Progenitor cell of endocrine pancreas (in vitro differentiated cells): Measurements from ENCODE around the gene PARVG. TPM values are rescaled to one million over a fixed set of nuclear protein-coding genes. Genes with fewer than 3 reads are reported as not detected.

Experiments
- DNase-seq: peaks from one replicate; pipeline ENCODE4 v3.0.0; 2021; ENCODE audit warnings: low spot score; ENCODE audit not compliant: unreplicated experiment
- H3K27ac Mint-ChIP-seq: 2 replicates; pipeline ENCODE4 v1.8.0; 2021; ENCODE audit warnings: mild to moderate bottlenecking, moderate library complexity, mixed read lengths
- H3K27me3 Mint-ChIP-seq: 2 replicates; pipeline ENCODE4 v1.8.0; 2021; ENCODE audit warnings: mixed read lengths
- H3K36me3 Mint-ChIP-seq: 2 replicates; pipeline ENCODE4 v1.8.0; 2022; ENCODE audit warnings: mixed read lengths; ENCODE audit not compliant: insufficient read depth
- H3K4me1 Mint-ChIP-seq: 2 replicates; pipeline ENCODE4 v1.8.0; 2021; ENCODE audit warnings: low read depth, mixed read lengths
- H3K4me3 Mint-ChIP-seq: 2 replicates; pipeline ENCODE4 v1.8.0; 2021; ENCODE audit warnings: low read depth, mild to moderate bottlenecking, moderate library complexity, mixed read lengths
- H3K9me3 Mint-ChIP-seq: 2 replicates; pipeline ENCODE4 v1.8.0; 2021; ENCODE audit warnings: low read depth, mixed read lengths
- CTCF ChIP-seq: fragments of 200-600 bp; sonication (generic); IDR thresholded peaks from one replicate; pipeline ENCODE4 v1.5.0; 2021; ENCODE audit warnings: antibody characterized with exemption, mild to moderate bottlenecking; ENCODE audit not compliant: unreplicated experiment
- total RNA-seq: library from RNA; stranded (reverse); gene quantifications from 2 replicates; pipeline ENCODE4 v1.2.1, GENCODE V29; 2021

The PARVG gene
- total RNA-seq, 1 donor from 2014 or later: not detected

GRCh38 chr22:44191036-44191454 lies 10.3 kb downstream of the PARVG start:
- DNase-seq: no peak
- Mint-ChIP-seq H3K4me3 (no peak overlapping the region), H3K27me3 (peaks cover 19% of the 10 kb centered on the region), H3K4me1 (no peaks in the 10 kb centered on the region), H3K36me3 (no peaks in the 10 kb centered on the region), H3K27ac (no peak overlapping the region), H3K9me3 (no peaks in the 10 kb centered on the region)
- no peak for TF ChIP-seq CTCF

- H3K4me1 Mint-ChIP-seq: no peaks in the 10 kb centered on the region
- no peaks in the 10 kb centered on the region for H3K9me3 Mint-ChIP-seq
- peaks cover 19% of the 10 kb centered on the region for H3K27me3 Mint-ChIP-seq
- H3K27ac Mint-ChIP-seq: no peak overlapping the region
- H3K4me3 Mint-ChIP-seq: no peak overlapping the region
- H3K36me3 Mint-ChIP-seq: no peaks in the 10 kb centered on the region
- TF ChIP-seq CTCF: no peak
- DNase-seq: no peak
These were observed 11.5 kb downstream of the PARVG start for GRCh38 chr22:44192098-44192815.

- no peak overlapping the region for H3K27ac Mint-ChIP-seq
- no peak for DNase-seq
- H3K4me1 Mint-ChIP-seq: no peaks in the 10 kb centered on the region
- no peak for TF ChIP-seq CTCF
- H3K27me3 Mint-ChIP-seq: peaks cover 19% of the 10 kb centered on the region
- H3K9me3 Mint-ChIP-seq: no peaks in the 10 kb centered on the region
- H3K4me3 Mint-ChIP-seq: no peak overlapping the region
- H3K36me3 Mint-ChIP-seq: no peaks in the 10 kb centered on the region
These were observed 12.2 kb downstream of the PARVG start for GRCh38 chr22:44192816-44193534.

GRCh38 chr22:44193535-44193891 lies 12.8 kb downstream of the PARVG start:
- DNase-seq: no peak
- peaks cover 24% of the 10 kb centered on the region for H3K27me3 Mint-ChIP-seq
- no peak for TF ChIP-seq CTCF
- H3K4me3 Mint-ChIP-seq: no peak overlapping the region
- no peaks in the 10 kb centered on the region for H3K36me3 Mint-ChIP-seq
- no peaks in the 10 kb centered on the region for H3K9me3 Mint-ChIP-seq
- no peak overlapping the region for H3K27ac Mint-ChIP-seq
- H3K4me1 Mint-ChIP-seq: no peaks in the 10 kb centered on the region

GRCh38 chr22:44194569-44194968 lies 13.8 kb downstream of the PARVG start:
- Mint-ChIP-seq H3K9me3 (no peaks in the 10 kb centered on the region), H3K4me3 (no peak overlapping the region), H3K27ac (no peak overlapping the region), H3K4me1 (no peaks in the 10 kb centered on the region), H3K27me3 (peaks cover 25% of the 10 kb centered on the region), H3K36me3 (no peaks in the 10 kb centered on the region)
- TF ChIP-seq CTCF: no peak
- no peak for DNase-seq
